ENCODE measurements around the gene CADPS.

The CADPS gene

GRCh38 chr3:62839748-62840147 is 35.5 kb downstream of the CADPS start:
- Histone ChIP-seq H3K4me1 (ENCODE audit: insufficient read depth, low read length, poor library complexity, severe bottlenecking) (no peaks in the 10 kb centered on the region), H3K36me3 (ENCODE audit: insufficient read depth, low read length) (no peaks in the 10 kb centered on the region)
- no peak for TF ChIP-seq EZH2phosphoT487 (IDR thresholded peaks at IDR 0.05; ENCODE audit: borderline replicate concordance)
- no peak for TF ChIP-seq CTCF (conservative IDR thresholded peaks at IDR 0.05; ENCODE audit: low read length)

GRCh38 chr3:62837145-62837787 is 38.0 kb downstream of the CADPS start:
- Histone ChIP-seq H3K27me3 (ENCODE audit: insufficient read depth, low read length, poor library complexity, severe bottlenecking) (no peaks in the 10 kb centered on the region), H4K20me1 (ENCODE audit: insufficient read depth, low read length, poor library complexity, severe bottlenecking) (no peaks in the 10 kb centered on the region), H2AFZ (ENCODE audit: low read length) (no peak overlapping the region), H3K36me3 (ENCODE audit: insufficient read depth, low read length) (no peaks in the 10 kb centered on the region), H3F3A (ENCODE audit: low read depth) (no peaks in the 10 kb centered on the region), H3K9me2 (replicated peaks; ENCODE audit: low read depth, low read length) (no peaks in the 10 kb centered on the region), H3K4me1 (ENCODE audit: insufficient read depth, low read length, poor library complexity, severe bottlenecking) (no peaks in the 10 kb centered on the region), H3K79me2 (ENCODE audit: insufficient read depth, low read length) (no peaks in the 10 kb centered on the region), H3K4me3 (ENCODE audit: low read length, poor library complexity, severe bottlenecking) (no peak overlapping the region), H3K4me2 (ENCODE audit: low read depth, low read length, poor library complexity, severe bottlenecking) (no peak overlapping the region), H3K9ac (ENCODE audit: low read depth, low read length, poor library complexity, severe bottlenecking) (no peak overlapping the region), H3K9me3 (ENCODE audit: insufficient read depth, low read depth, low read length) (no peaks in the 10 kb centered on the region)
- TF ChIP-seq CTCF (conservative IDR thresholded peaks at IDR 0.05; ENCODE audit: low read length) (no peak), EZH2phosphoT487 (IDR thresholded peaks at IDR 0.05; ENCODE audit: borderline replicate concordance) (no peak)

More at GRCh38 chr3:62839748-62840147, 35.5 kb downstream of the CADPS start:
- H3K4me3 ChIP-seq (ENCODE audit: low read length, poor library complexity, severe bottlenecking) = no peak overlapping the region
- H3K4me2 ChIP-seq (ENCODE audit: low read depth, low read length, poor library complexity, severe bottlenecking) = no peak overlapping the region
- H3K9me2 ChIP-seq (replicated peaks; ENCODE audit: low read depth, low read length) = no peaks in the 10 kb centered on the region
- no peak overlapping the region for H2AFZ ChIP-seq (ENCODE audit: low read length)
- no peaks in the 10 kb centered on the region for H4K20me1 ChIP-seq (ENCODE audit: insufficient read depth, low read length, poor library complexity, severe bottlenecking)
- no peaks in the 10 kb centered on the region for H3K9me3 ChIP-seq (ENCODE audit: insufficient read depth, low read depth, low read length)
- no peaks in the 10 kb centered on the region for H3K27me3 ChIP-seq (ENCODE audit: insufficient read depth, low read length, poor library complexity, severe bottlenecking)
- H3F3A ChIP-seq (ENCODE audit: low read depth) = no peaks in the 10 kb centered on the region
- H3K79me2 ChIP-seq (ENCODE audit: insufficient read depth, low read length) = no peaks in the 10 kb centered on the region
- H3K9ac ChIP-seq (ENCODE audit: low read depth, low read length, poor library complexity, severe bottlenecking) = no peak overlapping the region

GRCh38 chr3:62835554-62836236 is 39.5 kb downstream of the CADPS start:
- no peaks in the 10 kb centered on the region for H3K9me3 ChIP-seq (ENCODE audit: insufficient read depth, low read depth, low read length)
- H3K4me2 ChIP-seq (ENCODE audit: low read depth, low read length, poor library complexity, severe bottlenecking) = no peak overlapping the region
- H3K79me2 ChIP-seq (ENCODE audit: insufficient read depth, low read length) = no peaks in the 10 kb centered on the region
- H3K36me3 ChIP-seq (ENCODE audit: insufficient read depth, low read length) = no peaks in the 10 kb centered on the region
- no peak overlapping the region for H2AFZ ChIP-seq (ENCODE audit: low read length)
- no peak overlapping the region for H3K9ac ChIP-seq (ENCODE audit: low read depth, low read length, poor library complexity, severe bottlenecking)
- H3K4me3 ChIP-seq (ENCODE audit: low read length, poor library complexity, severe bottlenecking) = no peak overlapping the region
- H3F3A ChIP-seq (ENCODE audit: low read depth) = no peaks in the 10 kb centered on the region
- H3K27me3 ChIP-seq (ENCODE audit: insufficient read depth, low read length, poor library complexity, severe bottlenecking) = no peaks in the 10 kb centered on the region
- no peak for TF ChIP-seq CTCF (conservative IDR thresholded peaks at IDR 0.05; ENCODE audit: low read length)
- no peak for TF ChIP-seq EZH2phosphoT487 (IDR thresholded peaks at IDR 0.05; ENCODE audit: borderline replicate concordance)
- no peaks in the 10 kb centered on the region for H3K9me2 ChIP-seq (replicated peaks; ENCODE audit: low read depth, low read length)
- H4K20me1 ChIP-seq (ENCODE audit: insufficient read depth, low read length, poor library complexity, severe bottlenecking) = no peaks in the 10 kb centered on the region
- H3K4me1 ChIP-seq (ENCODE audit: insufficient read depth, low read length, poor library complexity, severe bottlenecking) = no peaks in the 10 kb centered on the region

Data from Loucy (cell line).